ENCODE data around the gene RAB31. TPM values are rescaled to one million over a fixed set of nuclear protein-coding genes. Genes with fewer than 3 reads are reported as not detected.
A peak's percentile ranks its signal among the peaks of the same experiment; 100 is the strongest.

RAB31 gene
- total RNA-seq, 6 donors from 2014 or later: 40.3 to 128 (median 95.8) TPM

- H3K4me1 ChIP-seq: peaks cover 0 to 9% (median 6%) of the 10 kb centered on the region in 4 donors
- no peak overlapping the region for H3K4me3 ChIP-seq
- H3K36me3 ChIP-seq: no peaks in the 10 kb centered on the region
- TF ChIP-seq CTCF (IDR thresholded peaks at IDR 0.05) (no peak), POLR2A (IDR thresholded peaks at IDR 0.05) (no peak), EP300 (IDR thresholded peaks at IDR 0.05) (no peak), POLR2AphosphoS5 (IDR thresholded peaks at IDR 0.05) (no peak)
- H3K27ac ChIP-seq: peak overlapping the region in 1 of 4 donors; percentile 30
- no peak for DNase-seq
- H3K27me3 ChIP-seq: no peaks in the 10 kb centered on the region
- 88 to 90% methylated on average over 4 of the region's 4 CpGs for WGBS, 2 donors
- no peak for ATAC-seq (ENCODE audit: low FRiP score in 2 of 2)
- no peaks in the 10 kb centered on the region for H3K9me3 ChIP-seq
Observed at GRCh38 chr18:9756271-9756932, 48.3 kb downstream of the RAB31 start.

- no peak overlapping the region for H3K27ac ChIP-seq
Observed at GRCh38 chr18:9756933-9757470, 48.9 kb downstream of the RAB31 start.

GRCh38 chr18:9757827-9758621, 49.9 kb downstream of the RAB31 start:
- Histone ChIP-seq H3K4me3 (no peak overlapping the region), H3K36me3 (peaks cover 0 to 2% (median 0%) of the 10 kb centered on the region in 4 donors), H3K27ac (peak overlapping the region in 1 of 4 donors; percentile 15), H3K4me1 (peaks cover 0 to 16% (median 8%) of the 10 kb centered on the region in 4 donors), H3K27me3 (no peaks in the 10 kb centered on the region), H3K9me3 (no peaks in the 10 kb centered on the region)
- no peak for ATAC-seq (ENCODE audit: low FRiP score in 2 of 2)
- TF ChIP-seq CTCF (IDR thresholded peaks at IDR 0.05) (no peak), EP300 (IDR thresholded peaks at IDR 0.05) (no peak), POLR2A (IDR thresholded peaks at IDR 0.05) (no peak), POLR2AphosphoS5 (IDR thresholded peaks at IDR 0.05) (no peak)
- WGBS, 2 donors: 87 to 89% methylated on average over 18 of the region's 18 CpGs
- no peak for DNase-seq

More at GRCh38 chr18:9756933-9757470, 48.9 kb downstream of the RAB31 start:
- ATAC-seq (ENCODE audit: low FRiP score in 2 of 2) (no peak), DNase-seq (no peak)
- H3K36me3 ChIP-seq: peaks cover 0 to 2% (median 0%) of the 10 kb centered on the region in 4 donors
- no peaks in the 10 kb centered on the region for H3K9me3 ChIP-seq
- H3K27me3 ChIP-seq: no peaks in the 10 kb centered on the region
- WGBS, 2 donors: 90 to 97% methylated on average over 8 of the region's 8 CpGs
- peaks cover 0 to 15% (median 7%) of the 10 kb centered on the region in 4 donors for H3K4me1 ChIP-seq
- TF ChIP-seq POLR2AphosphoS5 (IDR thresholded peaks at IDR 0.05) (no peak), EP300 (IDR thresholded peaks at IDR 0.05) (no peak), CTCF (IDR thresholded peaks at IDR 0.05) (no peak), POLR2A (IDR thresholded peaks at IDR 0.05) (no peak)
- H3K4me3 ChIP-seq: no peak overlapping the region

GRCh38 chr18:9758624-9759075, 50.5 kb downstream of the RAB31 start:
- TF ChIP-seq POLR2A (IDR thresholded peaks at IDR 0.05) (no peak), EP300 (IDR thresholded peaks at IDR 0.05) (no peak), CTCF (IDR thresholded peaks at IDR 0.05) (no peak), POLR2AphosphoS5 (IDR thresholded peaks at IDR 0.05) (no peak)
- WGBS, 2 donors: 51 to 79% methylated on average over 8 of the region's 8 CpGs
- no peaks in the 10 kb centered on the region for H3K9me3 ChIP-seq
- peaks cover 0 to 16% (median 8%) of the 10 kb centered on the region in 4 donors for H3K4me1 ChIP-seq
- peak overlapping the region in 1 of 4 donors; percentile 15 for H3K27ac ChIP-seq
- no peak overlapping the region for H3K4me3 ChIP-seq
- no peaks in the 10 kb centered on the region for H3K27me3 ChIP-seq
- H3K36me3 ChIP-seq: peaks cover 0 to 2% (median 0%) of the 10 kb centered on the region in 4 donors
- DNase-seq: no peak
- ATAC-seq (ENCODE audit: low FRiP score in 2 of 2): no peak

All from upper lobe of left lung (tissue), 6 donors.